K562 (cell line): Measurements from ENCODE around the gene WWP2. TPM values are rescaled to one million over a fixed set of nuclear protein-coding genes. Genes with fewer than 3 reads are reported as not detected.

Source experiments
- ATAC-seq: fragments of 200-7000 bp; cut with Tn5 transposase; 3 replicates; pipeline ENCODE4 v1.9.1; 2020; ENCODE audit warnings: moderate library complexity
- BruUV-seq: library from RNA; stranded (reverse); fragments of 400-500 nt; replicated peaks from 2 replicates; lab custom pipeline; 2021; lab: Mats Ljungman, UMichigan
- CTCF ChIA-PET: fragments of 300-600 bp; formaldehyde crosslinking; extraction: SDS; loops from one replicate; lab custom pipeline; 2021; ENCODE audit warnings: low intra/inter-chr PET ratio; lab: Yijun Ruan, JAX
- POLR2A ChIA-PET: fragments of 300-600, 350-650 bp; sonication (Branson Sonifier 250); formaldehyde crosslinking; extraction: SDS; loops from one replicate; lab custom pipeline; 2021; ENCODE audit warnings: antibody characterized with exemption, inconsistent platforms; lab: Yijun Ruan, JAX
- DNase-seq, 4 experiments: peaks; one replicate each; pipeline versions ENCODE4 v3.0.0 to v3.0.0-alpha.2; 2011 to 2018; ENCODE audit warnings: low spot score in 3 of 4, mixed read lengths in 3 of 4; ENCODE audit errors: extremely low read depth in 1 of 4
- FAIRE-seq: peaks from 2 replicates; lab custom pipeline; 2011; peaks lifted over from hg19 to GRCh38; lab: Jason Lieb, UNC
- H2AFZ ChIP-seq: 2 replicates; pipeline ENCODE4 v1.6.0; 2011; ENCODE audit warnings: low read depth, low read length, control low read depth, inconsistent platforms
- H3K27ac ChIP-seq: fragments of 200-600 bp; 3 replicates; pipeline ENCODE4 v1.8.0; 2011; ENCODE audit warnings: low read depth, mild to moderate bottlenecking, control low read depth, inconsistent platforms, low read length, moderate library complexity, mixed read lengths; ENCODE audit errors: extremely low read depth
- H3K27me3 ChIP-seq, 2 experiments: fragments of 300-600 bp in 1 of 2; 2 replicates in 1 of 2; 3 replicates in 1 of 2; pipeline versions ENCODE4 v1.6.0 to v1.8.0; 2011; ENCODE audit warnings: inconsistent platforms in 2 of 2, low read length in 2 of 2, mild to moderate bottlenecking in 1 of 2, mixed read lengths in 1 of 2, moderate library complexity in 1 of 2; ENCODE audit not compliant: control insufficient read depth in 2 of 2, insufficient read depth in 2 of 2
- H3K36me3 ChIP-seq: fragments of 300-600 bp; 3 replicates; pipeline ENCODE4 v1.8.0; 2011; ENCODE audit warnings: mild to moderate bottlenecking, low read length, inconsistent platforms; ENCODE audit not compliant: control insufficient read depth, insufficient read depth
- H3K4me1 ChIP-seq, 2 experiments: fragments of 200-600 bp in 1 of 2; replicated peaks in 1 of 2; 2 replicates in 1 of 2; 3 replicates in 1 of 2; pipeline versions ENCODE4 v1.5.1 to v1.8.0; 2011; ENCODE audit warnings: inconsistent platforms in 2 of 2, low read length in 2 of 2, mild to moderate bottlenecking in 1 of 2, mixed read lengths in 1 of 2, moderate library complexity in 1 of 2; ENCODE audit not compliant: control insufficient read depth in 2 of 2, insufficient read depth in 2 of 2
- H3K4me2 ChIP-seq: 2 replicates; pipeline ENCODE4 v1.6.1; 2011; ENCODE audit warnings: low read length, control low read depth, inconsistent platforms, mixed read lengths; ENCODE audit not compliant: insufficient read depth
- H3K4me3 ChIP-seq: fragments of 200-600 bp; sonication (generic), shearing (Covaris generic); 2 replicates; pipeline ENCODE4 v1.5.1; 2016; ENCODE audit warnings: control low read depth, inconsistent platforms
- H3K79me2 ChIP-seq: fragments of 200-600 bp; 3 replicates; pipeline ENCODE4 v1.8.0; 2011; ENCODE audit warnings: low read length, inconsistent platforms; ENCODE audit not compliant: control insufficient read depth, insufficient read depth
- H3K9ac ChIP-seq, 2 experiments: 2 replicates each; pipeline versions ENCODE4 v1.6.0 to v1.6.1; 2011; ENCODE audit warnings: low read depth in 2 of 2, low read length in 2 of 2, control low read depth in 1 of 2, inconsistent platforms in 1 of 2, mild to moderate bottlenecking in 1 of 2, mixed read lengths in 1 of 2; ENCODE audit not compliant: insufficient read depth in 1 of 2
- H3K9me1 ChIP-seq: one replicate; pipeline ENCODE4 v1.6.0; 2011; ENCODE audit warnings: inconsistent platforms, mild to moderate bottlenecking, low read length, moderate library complexity; ENCODE audit not compliant: control insufficient read depth, insufficient read depth
- H3K9me3 ChIP-seq: replicated peaks from 2 replicates; pipeline ENCODE4 v1.5.1; 2011; ENCODE audit warnings: low read depth, low read length, inconsistent platforms; ENCODE audit not compliant: control insufficient read depth, insufficient read depth
- H4K20me1 ChIP-seq: replicated peaks from 2 replicates; pipeline ENCODE4 v1.6.1; 2011; ENCODE audit warnings: low read length, inconsistent platforms, mixed read lengths; ENCODE audit not compliant: control insufficient read depth, insufficient read depth
- EHMT2 ChIP-seq: fragments of 450-650 bp; IDR thresholded peaks from 2 replicates; pipeline ENCODE4 v1.6.1; 2018; ENCODE audit warnings: antibody characterized with exemption
- HMGN3 ChIP-seq: IDR thresholded peaks from 2 replicates; pipeline ENCODE4 v1.6.1; 2011; ENCODE audit warnings: borderline replicate concordance, low read depth, mild to moderate bottlenecking, mixed read lengths, low read length; ENCODE audit not compliant: insufficient read length; ENCODE audit errors: extremely low read depth
- HNRNPK ChIP-seq: fragments of 200-400 bp; formaldehyde crosslinking; IDR thresholded peaks from one replicate; pipeline ENCODE4 v1.6.1; 2018; ENCODE audit warnings: mild to moderate bottlenecking, low read depth, low read length; ENCODE audit not compliant: poor library complexity, severe bottlenecking
- HSF4 ChIP-seq: fragments of 250-450 bp; sonication (Bioruptor Pico); IDR thresholded peaks from 2 replicates; pipeline ENCODE4 v2.1.2; 2022; ENCODE audit warnings: mild to moderate bottlenecking, moderate library complexity, borderline replicate concordance
- IRF2 ChIP-seq: sonication (generic); formaldehyde crosslinking; IDR thresholded peaks from 2 replicates; pipeline ENCODE4 v1.8.1; 2022; ENCODE audit warnings: mild to moderate bottlenecking, missing genetic modification reagents
- KLF1 ChIP-seq: fragments of 450-650 bp; IDR thresholded peaks from 2 replicates; pipeline ENCODE4 v1.6.1; 2016; ENCODE audit warnings: missing genetic modification characterization, missing compliant biosample characterization
- PHF21A ChIP-seq: fragments of 450-650 bp; IDR thresholded peaks from 2 replicates; pipeline ENCODE4 v1.6.1; 2017; ENCODE audit warnings: low read depth, borderline replicate concordance
- SMAD1 ChIP-seq: fragments of 150-350 bp; IDR thresholded peaks from 2 replicates; pipeline ENCODE4 v1.6.1; 2014; ENCODE audit warnings: low read length, low read depth; ENCODE audit not compliant: partially characterized antibody
- ZFP36 ChIP-seq: fragments of 150-350 bp; IDR thresholded peaks from 2 replicates; pipeline ENCODE4 v1.6.1; 2018; ENCODE audit warnings: low read length, low read depth; ENCODE audit not compliant: partially characterized antibody
- ZNF143 ChIP-seq: sonication (generic); formaldehyde crosslinking; IDR thresholded peaks from 2 replicates; pipeline ENCODE4 v1.9.0; 2022; ENCODE audit warnings: mild to moderate bottlenecking, missing genetic modification reagents
- ZNF165 ChIP-seq: fragments of 250-450 bp; sonication (Bioruptor Pico); IDR thresholded peaks from 2 replicates; pipeline ENCODE4 v1.4.0; 2020; ENCODE audit warnings: borderline replicate concordance
- ZNF384 ChIP-seq: IDR thresholded peaks from 2 replicates; pipeline ENCODE4 v1.6.1; 2012; ENCODE audit warnings: low read depth, low read length, improper control_type of control experiment
- WGBS: fragments of 100-300 bp; shearing (Covaris generic); methylation state at CpG from one replicate; pipeline ENCODE4 v1.1.6; 2016; ENCODE audit warnings: low coverage, mixed read lengths; ENCODE audit not compliant: insufficient coverage; ENCODE audit errors: missing lambda C conversion rate; 5-methylcytosine and 5-hydroxymethylcytosine counted together
- in situ Hi-C: fragments of 300-500 bp; cut with MboI; formaldehyde crosslinking; loops from 4 replicates; pipeline ENCODE4 v1.15.0; 2018; ENCODE audit warnings: inconsistent platforms, mixed read lengths
- intact Hi-C: fragments of 100-400 bp; cut with micrococcal nuclease; formaldehyde crosslinking; loops from 2 replicates; pipeline ENCODE4 v1.14.2; 2022
- polyA plus RNA-seq, 8 experiments: library from polyadenylated mRNA; depleted of rRNA in 4 of 8; stranded (reverse) in 5 of 8; unstranded in 3 of 8; fragments of >200 nt; fragmentation: Nextera tagmentation in 2 of 8; fragmentation: Illumina TruSeq in 1 of 8; extraction: Ambion mirVana in 2 of 8; extraction: Trizol in 1 of 8; gene quantifications; 2 replicates each; pipeline versions ENCODE4 v1.2.1 to v1.2.3, GENCODE V29; 2011 to 2014; ENCODE audit warnings: inconsistent platforms in 1 of 8, missing spikeins in 1 of 8
- total RNA-seq, 7 experiments: library from RNA; depleted of rRNA in 6 of 7; stranded (reverse); fragments of >200 nt in 6 of 7; fragmentation: Illumina TruSeq in 2 of 7; extraction: Trizol in 2 of 7; gene quantifications; 2 replicates each; pipeline versions ENCODE4 v1.2.1 to v1.2.3, GENCODE V29; 2011 to 2021; ENCODE audit warnings: low replicate concordance in 1 of 7
- TF ChIP-seq, protein P1 (sequence below): fragments of 250-450 bp; sonication (Bioruptor Pico); IDR thresholded peaks from 2 replicates; pipeline ENCODE4 v1.9.0; 2021; ENCODE audit warnings: mild to moderate bottlenecking
- TF ChIP-seq, protein P2 (sequence below): fragments of 200-800 bp; sonication (Bioruptor generic); IDR thresholded peaks from 2 replicates; pipeline ENCODE4 v1.6.1; 2016; ENCODE audit warnings: missing genetic modification characterization, missing compliant biosample characterization
- TF ChIP-seq, protein P3 (sequence below): fragments of 450-650 bp; IDR thresholded peaks from 2 replicates; pipeline ENCODE4 v1.6.1; 2017; ENCODE audit warnings: mild to moderate bottlenecking, moderate library complexity

Gene WWP2
- total and polyA plus RNA-seq, 9 of the 15 experiments (the other 6 are each of a cell fraction or from before 2014, with no cell fraction given) = 1.9 to 34.4 (median 14.6) TPM

DNA sequence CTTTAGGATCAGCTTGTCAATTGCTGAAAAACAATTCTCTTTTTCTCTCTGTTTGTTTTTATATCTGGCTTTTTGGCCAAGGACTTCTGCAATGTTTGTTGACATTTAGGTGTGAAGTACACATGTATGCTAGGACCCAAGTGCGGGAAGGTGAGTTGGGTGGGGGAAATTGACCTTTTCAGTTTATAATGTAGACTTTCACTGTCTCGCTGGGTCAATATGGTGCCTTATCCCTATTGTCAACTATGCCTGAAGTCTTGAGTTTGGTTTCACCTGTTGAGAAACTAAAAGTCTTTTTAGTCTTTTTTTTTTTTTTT lies 9.5 kb downstream of the WWP2 start:
- ATAC-seq = no peak
- no peak for FAIRE-seq
- Histone ChIP-seq H3K27me3 (no peaks in the 10 kb centered on the region), H3K36me3 (no peaks in the 10 kb centered on the region), H3K9me1 (peaks cover 3% of the 10 kb centered on the region), H3K9ac (no peak overlapping the region), H4K20me1 (0 out of 2 replicates have a peak, but pooled peaks cover 4% of the 10 kb centered on the region), H3K79me2 (peaks cover 31% of the 10 kb centered on the region), H3K4me1 (peaks cover 6 to 9% of the 10 kb centered on the region in 2 experiments; a peak in 4 of 5 replicates), H3K27ac (no peak overlapping the region), H2AFZ (no peak overlapping the region)
- intact Hi-C loops (no loop called here), in situ Hi-C loops (no loop called here)
- DNase-seq = no peak
- BruUV-seq = no TSS peak
- POLR2A ChIA-PET = interaction anchor here (1.0 to 1.2 kb wide), 2 partner anchors 9 to 25 kb away, joined by 3 to 5 read pairs; no protein-coding TSS in a partner anchor
- CTCF ChIA-PET = interaction anchor here (0.5 to 0.6 kb wide), 2 partner anchors 20 to 65 kb away, joined by 3 to 4 read pairs; no protein-coding TSS in a partner anchor
- TF ChIP-seq HMGN3 (no peak), SMAD1 (no peak), ZFP36 (no peak), IRF2 (CRISPR knock-in tag) (no peak), ZNF143 (CRISPR knock-in tag) (no peak), EHMT2 (no peak), ZNF165 (CRISPR knock-in tag) (no peak), HNRNPK (no peak), PHF21A (no peak), HSF4 (CRISPR knock-in tag) (no peak), ZNF384 (no peak), KLF1 (tag) (no peak)
- TF ChIP-seq, protein P1, sequence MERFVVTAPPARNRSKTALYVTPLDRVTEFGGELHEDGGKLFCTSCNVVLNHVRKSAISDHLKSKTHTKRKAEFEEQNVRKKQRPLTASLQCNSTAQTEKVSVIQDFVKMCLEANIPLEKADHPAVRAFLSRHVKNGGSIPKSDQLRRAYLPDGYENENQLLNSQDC (CRISPR knock-in tag) = no peak
- TF ChIP-seq, protein P2, sequence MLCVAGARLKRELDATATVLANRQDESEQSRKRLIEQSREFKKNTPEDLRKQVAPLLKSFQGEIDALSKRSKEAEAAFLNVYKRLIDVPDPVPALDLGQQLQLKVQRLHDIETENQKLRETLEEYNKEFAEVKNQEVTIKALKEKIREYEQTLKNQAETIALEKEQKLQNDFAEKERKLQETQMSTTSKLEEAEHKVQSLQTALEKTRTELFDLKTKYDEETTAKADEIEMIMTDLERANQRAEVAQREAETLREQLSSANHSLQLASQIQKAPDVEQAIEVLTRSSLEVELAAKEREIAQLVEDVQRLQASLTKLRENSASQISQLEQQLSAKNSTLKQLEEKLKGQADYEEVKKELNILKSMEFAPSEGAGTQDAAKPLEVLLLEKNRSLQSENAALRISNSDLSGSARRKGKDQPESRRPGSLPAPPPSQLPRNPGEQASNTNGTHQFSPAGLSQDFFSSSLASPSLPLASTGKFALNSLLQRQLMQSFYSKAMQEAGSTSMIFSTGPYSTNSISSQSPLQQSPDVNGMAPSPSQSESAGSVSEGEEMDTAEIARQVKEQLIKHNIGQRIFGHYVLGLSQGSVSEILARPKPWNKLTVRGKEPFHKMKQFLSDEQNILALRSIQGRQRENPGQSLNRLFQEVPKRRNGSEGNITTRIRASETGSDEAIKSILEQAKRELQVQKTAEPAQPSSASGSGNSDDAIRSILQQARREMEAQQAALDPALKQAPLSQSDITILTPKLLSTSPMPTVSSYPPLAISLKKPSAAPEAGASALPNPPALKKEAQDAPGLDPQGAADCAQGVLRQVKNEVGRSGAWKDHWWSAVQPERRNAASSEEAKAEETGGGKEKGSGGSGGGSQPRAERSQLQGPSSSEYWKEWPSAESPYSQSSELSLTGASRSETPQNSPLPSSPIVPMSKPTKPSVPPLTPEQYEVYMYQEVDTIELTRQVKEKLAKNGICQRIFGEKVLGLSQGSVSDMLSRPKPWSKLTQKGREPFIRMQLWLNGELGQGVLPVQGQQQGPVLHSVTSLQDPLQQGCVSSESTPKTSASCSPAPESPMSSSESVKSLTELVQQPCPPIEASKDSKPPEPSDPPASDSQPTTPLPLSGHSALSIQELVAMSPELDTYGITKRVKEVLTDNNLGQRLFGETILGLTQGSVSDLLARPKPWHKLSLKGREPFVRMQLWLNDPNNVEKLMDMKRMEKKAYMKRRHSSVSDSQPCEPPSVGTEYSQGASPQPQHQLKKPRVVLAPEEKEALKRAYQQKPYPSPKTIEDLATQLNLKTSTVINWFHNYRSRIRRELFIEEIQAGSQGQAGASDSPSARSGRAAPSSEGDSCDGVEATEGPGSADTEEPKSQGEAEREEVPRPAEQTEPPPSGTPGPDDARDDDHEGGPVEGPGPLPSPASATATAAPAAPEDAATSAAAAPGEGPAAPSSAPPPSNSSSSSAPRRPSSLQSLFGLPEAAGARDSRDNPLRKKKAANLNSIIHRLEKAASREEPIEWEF (CRISPR knock-in tag) = no peak
- TF ChIP-seq, protein P3, sequence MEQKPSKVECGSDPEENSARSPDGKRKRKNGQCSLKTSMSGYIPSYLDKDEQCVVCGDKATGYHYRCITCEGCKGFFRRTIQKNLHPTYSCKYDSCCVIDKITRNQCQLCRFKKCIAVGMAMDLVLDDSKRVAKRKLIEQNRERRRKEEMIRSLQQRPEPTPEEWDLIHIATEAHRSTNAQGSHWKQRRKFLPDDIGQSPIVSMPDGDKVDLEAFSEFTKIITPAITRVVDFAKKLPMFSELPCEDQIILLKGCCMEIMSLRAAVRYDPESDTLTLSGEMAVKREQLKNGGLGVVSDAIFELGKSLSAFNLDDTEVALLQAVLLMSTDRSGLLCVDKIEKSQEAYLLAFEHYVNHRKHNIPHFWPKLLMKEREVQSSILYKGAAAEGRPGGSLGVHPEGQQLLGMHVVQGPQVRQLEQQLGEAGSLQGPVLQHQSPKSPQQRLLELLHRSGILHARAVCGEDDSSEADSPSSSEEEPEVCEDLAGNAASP = no peak
- TF ChIP-seq, all 486 proteins: peak for 0
- no peak overlapping the region for H3K4me3 ChIP-seq
- no peaks in the 10 kb centered on the region for H3K9me3 ChIP-seq
- H3K4me2 ChIP-seq = no peak overlapping the region
- WGBS = 83% methylated on average over 2 of the region's 2 CpGs
